Testis (tissue), 2 donors: ENCODE results near the gene RYR3.

Source experiments
- CTCF ChIP-seq, 3 experiments: fragments of 450-650 bp in 2 of 3; fragments of 200-600 bp in 1 of 3; sonication (generic) in 1 of 3; IDR thresholded peaks; one replicate each; pipeline ENCODE4 v1.5.1; 2016 to 2019; ENCODE audit warnings: antibody characterized with exemption in 3 of 3, mild to moderate bottlenecking in 2 of 3, moderate library complexity in 1 of 3
- POLR2A ChIP-seq: fragments of 450-650 bp; IDR thresholded peaks from one replicate; pipeline ENCODE4 v1.6.1; 2017; ENCODE audit warnings: antibody characterized with exemption, mild to moderate bottlenecking, moderate library complexity

- no peak for TF ChIP-seq CTCF (IDR thresholded peaks at IDR 0.05)
- TF ChIP-seq POLR2A, result no peak
Observed at GRCh38 chr15:33852094-33852493, 541.3 kb downstream of the RYR3 start.
